ENCODE data around the gene SEBOX. TPM values are rescaled to one million over a fixed set of nuclear protein-coding genes. Genes with fewer than 3 reads are reported as not detected.

SEBOX gene
- total RNA-seq, 1 donor = not detected

- DNase-seq (ENCODE audit: low read depth) = peak; percentile 86
- TF ChIP-seq, protein P1, sequence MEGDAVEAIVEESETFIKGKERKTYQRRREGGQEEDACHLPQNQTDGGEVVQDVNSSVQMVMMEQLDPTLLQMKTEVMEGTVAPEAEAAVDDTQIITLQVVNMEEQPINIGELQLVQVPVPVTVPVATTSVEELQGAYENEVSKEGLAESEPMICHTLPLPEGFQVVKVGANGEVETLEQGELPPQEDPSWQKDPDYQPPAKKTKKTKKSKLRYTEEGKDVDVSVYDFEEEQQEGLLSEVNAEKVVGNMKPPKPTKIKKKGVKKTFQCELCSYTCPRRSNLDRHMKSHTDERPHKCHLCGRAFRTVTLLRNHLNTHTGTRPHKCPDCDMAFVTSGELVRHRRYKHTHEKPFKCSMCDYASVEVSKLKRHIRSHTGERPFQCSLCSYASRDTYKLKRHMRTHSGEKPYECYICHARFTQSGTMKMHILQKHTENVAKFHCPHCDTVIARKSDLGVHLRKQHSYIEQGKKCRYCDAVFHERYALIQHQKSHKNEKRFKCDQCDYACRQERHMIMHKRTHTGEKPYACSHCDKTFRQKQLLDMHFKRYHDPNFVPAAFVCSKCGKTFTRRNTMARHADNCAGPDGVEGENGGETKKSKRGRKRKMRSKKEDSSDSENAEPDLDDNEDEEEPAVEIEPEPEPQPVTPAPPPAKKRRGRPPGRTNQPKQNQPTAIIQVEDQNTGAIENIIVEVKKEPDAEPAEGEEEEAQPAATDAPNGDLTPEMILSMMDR (IDR thresholded peaks at IDR 0.05; ENCODE audit: insufficient read depth, low read depth, low read length) = no peak
- H3K4me3 ChIP-seq (ENCODE audit: low read depth, low read length) = peak overlapping the region; percentile 25
Measured at GRCh38 chr17:28338056-28338768, 26.8 kb downstream of the SEBOX start.

DNA sequence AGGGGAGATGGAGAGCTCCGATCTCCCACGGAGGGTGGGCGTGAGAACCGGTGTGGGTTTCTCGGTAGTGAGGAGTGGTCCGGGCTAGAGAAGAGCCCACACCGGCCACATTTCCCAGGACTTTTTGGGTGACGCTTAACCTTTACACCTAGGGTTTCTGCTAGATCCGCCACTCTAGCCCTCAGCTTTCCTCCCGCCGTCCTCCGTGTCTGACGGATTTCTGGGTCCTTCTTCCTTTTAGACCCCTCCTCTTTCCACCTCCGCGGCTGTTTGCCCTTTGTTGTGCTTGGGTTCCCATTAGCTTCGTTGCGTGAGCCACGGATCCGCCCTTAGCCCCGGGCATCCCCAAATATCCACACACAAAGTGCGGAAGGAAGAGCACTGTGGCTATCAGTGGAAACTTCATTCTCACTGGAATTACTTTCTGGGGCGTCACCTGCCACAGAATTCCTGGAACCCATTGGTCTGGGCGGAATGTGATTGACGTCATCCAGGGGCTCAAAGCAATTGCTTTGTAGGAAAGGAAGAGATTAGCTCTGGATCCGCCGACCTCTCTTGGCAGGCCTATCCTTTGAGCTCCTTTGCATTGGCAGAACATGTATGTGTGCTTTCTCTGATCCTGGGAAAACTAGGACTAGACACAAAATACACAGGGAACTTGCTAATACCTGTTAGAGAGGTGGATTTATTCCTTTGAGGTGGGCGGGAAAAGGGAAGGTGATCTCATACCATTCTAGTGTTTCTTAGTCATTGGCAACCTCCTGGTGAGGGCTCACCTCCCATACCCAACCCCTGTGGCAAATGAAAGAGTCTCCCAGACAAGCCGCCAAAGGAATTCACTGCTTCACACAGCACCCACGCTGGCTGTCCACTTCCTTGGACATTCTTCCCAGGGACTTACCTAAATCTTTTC, 28.8 kb downstream of the SEBOX start:
- peak; percentile 94 for DNase-seq (ENCODE audit: low read depth)
- TF ChIP-seq, protein P1 (IDR thresholded peaks at IDR 0.05; ENCODE audit: insufficient read depth, low read depth, low read length) = no peak
- H3K4me3 ChIP-seq (ENCODE audit: low read depth, low read length) = peak overlapping the region; percentile 99

GRCh38 chr17:28335201-28335958, 29.6 kb downstream of the SEBOX start, which contains the start of the genes IFT20 and TNFAIP1:
Gene IFT20 (minus strand): TSS chr17:28335472. CDS start chr17:28331985, 3,487 bp downstream.
Gene TNFAIP1 (plus strand): TSS chr17:28335761. CDS start chr17:28339522, 3,761 bp downstream.
- peak; percentile 100 for DNase-seq (ENCODE audit: low read depth)
- peak within 1 kb of the TSS; percentile 99 for H3K4me3 ChIP-seq (ENCODE audit: low read depth, low read length)
- TF ChIP-seq, protein P1 (IDR thresholded peaks at IDR 0.05; ENCODE audit: insufficient read depth, low read depth, low read length) = no peak

DNA sequence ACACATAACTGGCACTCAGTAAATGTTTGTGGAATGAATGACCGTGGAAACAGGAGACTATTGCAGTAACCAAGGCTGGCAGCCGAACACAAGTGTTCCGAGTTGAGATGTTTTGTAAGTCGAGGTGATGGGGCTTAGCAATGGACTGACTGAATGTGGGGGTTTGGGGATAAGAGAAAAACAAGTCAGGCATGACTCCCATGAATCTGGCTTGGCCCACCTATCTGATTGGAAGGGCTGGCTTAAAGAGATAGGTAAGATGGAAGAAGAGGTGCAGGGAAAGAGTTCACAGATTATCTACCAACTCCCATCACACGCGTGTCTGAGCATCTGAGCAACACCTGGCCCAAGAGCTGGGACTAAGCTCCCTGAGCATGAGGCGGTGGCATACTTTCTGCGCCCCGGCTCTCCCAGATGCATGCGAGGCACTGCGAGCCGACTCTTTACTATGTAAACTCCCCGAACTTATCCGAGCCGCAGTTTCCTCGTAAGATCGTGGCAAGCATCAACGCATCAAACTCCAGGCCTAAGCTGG, 30.3 kb downstream of the SEBOX start:
- TF ChIP-seq, protein P1 (IDR thresholded peaks at IDR 0.05; ENCODE audit: insufficient read depth, low read depth, low read length) = no peak
- DNase-seq (ENCODE audit: low read depth) = peak; percentile 85
- peak overlapping the region; percentile 99 for H3K4me3 ChIP-seq (ENCODE audit: low read depth, low read length)

DNA sequence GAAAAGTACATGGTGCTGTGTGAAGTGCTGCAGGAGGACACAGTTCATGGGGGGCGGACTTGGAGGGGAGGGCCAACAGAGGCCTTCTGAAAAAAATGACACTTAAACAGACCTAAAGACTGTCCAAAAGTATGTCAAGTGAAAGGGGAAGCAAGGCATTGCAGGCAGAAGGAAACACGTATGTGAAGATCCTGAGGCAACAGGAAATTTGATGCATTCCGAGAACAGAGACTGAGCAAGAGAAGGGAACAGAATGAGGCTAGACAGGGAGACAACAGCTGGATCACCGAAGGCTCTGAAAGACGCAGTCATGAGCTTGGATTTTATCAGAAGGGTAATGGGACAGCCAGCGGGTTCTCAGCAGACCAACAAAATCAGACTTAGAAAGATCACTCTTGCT, 30.8 kb downstream of the SEBOX start:
- TF ChIP-seq, protein P1 (IDR thresholded peaks at IDR 0.05; ENCODE audit: insufficient read depth, low read depth, low read length) = no peak
- peak; percentile 47 for DNase-seq (ENCODE audit: low read depth)
- H3K4me3 ChIP-seq (ENCODE audit: low read depth, low read length) = peak overlapping the region; percentile 99
